Measurements from ENCODE around the gene SRGAP2B. TPM values are rescaled to one million over a fixed set of nuclear protein-coding genes. Genes with fewer than 3 reads are reported as not detected.
"Not testable (repeated sequence)": the region's sequence is repeated elsewhere in the genome, so short reads cannot be mapped to it uniquely, and the experiment has no call there.

The SRGAP2B gene
- total and polyA plus RNA-seq, 2 donors (not counting 3 experiments of a cell fraction or from before 2014, with no cell fraction given), result 13.4 to 75.2 TPM

GRCh38 chr1:144964186-144964585 is 130.9 kb downstream of the SRGAP2B start:
- H3K36me3 ChIP-seq (ENCODE audit: control insufficient read depth in 2 of 2, extremely low read depth in 1 of 2, insufficient read depth in 2 of 2, low read length in 2 of 2); H3K27ac ChIP-seq (ENCODE audit: insufficient read depth, low read depth, low read length); H2AFZ ChIP-seq (ENCODE audit: low read depth, low read length); H4K20me1 ChIP-seq (replicated peaks; ENCODE audit: control insufficient read depth, extremely low read depth, insufficient read depth, low read length); H3K4me1 ChIP-seq (ENCODE audit: control insufficient read depth, extremely low read depth, insufficient read depth, low read length); dilution Hi-C loops (cut with MboI; ENCODE audit: extremely low pct_ligation_motif_present, low sequenced_read_pairs); POLR2A ChIA-PET; BruUV-seq (replicated peaks); DNase-seq (ENCODE audit: low read depth, low spot score); H3K27me3 ChIP-seq (ENCODE audit: control insufficient read depth in 2 of 2, insufficient read depth in 2 of 2, low read length in 2 of 2); H3K9me1 ChIP-seq (replicated peaks; ENCODE audit: control insufficient read depth, extremely low read depth, insufficient read depth, low read length); H3K9ac ChIP-seq (replicated peaks; ENCODE audit: extremely low read depth, insufficient read depth, low read length); FAIRE-seq; CTCF ChIA-PET; H3K4me2 ChIP-seq (ENCODE audit: insufficient read depth, low read length); H3K4me3 ChIP-seq (replicated peaks in 1 of 3; ENCODE audit: insufficient read depth in 1 of 3, low read depth in 1 of 3, low read length in 3 of 3); H3K9me3 ChIP-seq (replicated peaks; ENCODE audit: control insufficient read depth, insufficient read depth, low read length); H3K79me2 ChIP-seq (ENCODE audit: control insufficient read depth, insufficient read depth, low read length); intact Hi-C loops (cut with micrococcal nuclease): not testable (repeated sequence)

- BruUV-seq (replicated peaks), result not testable (repeated sequence)
Measured at GRCh38 chr1:144963571-144963970, 131.6 kb downstream of the SRGAP2B start.

GRCh38 chr1:144961604-144962583 is 133.2 kb downstream of the SRGAP2B start:
- BruUV-seq (replicated peaks); CTCF ChIA-PET; H2AFZ ChIP-seq (ENCODE audit: low read depth, low read length); POLR2A ChIA-PET; H3K4me2 ChIP-seq (ENCODE audit: insufficient read depth, low read length); H3K4me3 ChIP-seq (replicated peaks in 1 of 3; ENCODE audit: insufficient read depth in 1 of 3, low read depth in 1 of 3, low read length in 3 of 3); H3K4me1 ChIP-seq (ENCODE audit: control insufficient read depth, extremely low read depth, insufficient read depth, low read length); H3K9me3 ChIP-seq (replicated peaks; ENCODE audit: control insufficient read depth, insufficient read depth, low read length); H3K27ac ChIP-seq (ENCODE audit: insufficient read depth, low read depth, low read length); H3K27me3 ChIP-seq (ENCODE audit: control insufficient read depth in 2 of 2, insufficient read depth in 2 of 2, low read length in 2 of 2); H3K9ac ChIP-seq (replicated peaks; ENCODE audit: extremely low read depth, insufficient read depth, low read length); H3K79me2 ChIP-seq (ENCODE audit: control insufficient read depth, insufficient read depth, low read length); dilution Hi-C loops (cut with MboI; ENCODE audit: extremely low pct_ligation_motif_present, low sequenced_read_pairs); DNase-seq (ENCODE audit: low read depth, low spot score); H3K9me1 ChIP-seq (replicated peaks; ENCODE audit: control insufficient read depth, extremely low read depth, insufficient read depth, low read length); H3K36me3 ChIP-seq (ENCODE audit: control insufficient read depth in 2 of 2, extremely low read depth in 1 of 2, insufficient read depth in 2 of 2, low read length in 2 of 2); H4K20me1 ChIP-seq (replicated peaks; ENCODE audit: control insufficient read depth, extremely low read depth, insufficient read depth, low read length); intact Hi-C loops (cut with micrococcal nuclease); FAIRE-seq: not testable (repeated sequence)

More at GRCh38 chr1:144963571-144963970, 131.6 kb downstream of the SRGAP2B start:
- H3K36me3 ChIP-seq (ENCODE audit: control insufficient read depth in 2 of 2, extremely low read depth in 1 of 2, insufficient read depth in 2 of 2, low read length in 2 of 2); CTCF ChIA-PET; H3K79me2 ChIP-seq (ENCODE audit: control insufficient read depth, insufficient read depth, low read length); FAIRE-seq; DNase-seq (ENCODE audit: low read depth, low spot score); H3K9ac ChIP-seq (replicated peaks; ENCODE audit: extremely low read depth, insufficient read depth, low read length); dilution Hi-C loops (cut with MboI; ENCODE audit: extremely low pct_ligation_motif_present, low sequenced_read_pairs); H3K4me2 ChIP-seq (ENCODE audit: insufficient read depth, low read length); intact Hi-C loops (cut with micrococcal nuclease); H3K27me3 ChIP-seq (ENCODE audit: control insufficient read depth in 2 of 2, insufficient read depth in 2 of 2, low read length in 2 of 2); POLR2A ChIA-PET; H3K27ac ChIP-seq (ENCODE audit: insufficient read depth, low read depth, low read length); H3K9me1 ChIP-seq (replicated peaks; ENCODE audit: control insufficient read depth, extremely low read depth, insufficient read depth, low read length); H3K4me3 ChIP-seq (replicated peaks in 1 of 3; ENCODE audit: insufficient read depth in 1 of 3, low read depth in 1 of 3, low read length in 3 of 3); H2AFZ ChIP-seq (ENCODE audit: low read depth, low read length); H3K9me3 ChIP-seq (replicated peaks; ENCODE audit: control insufficient read depth, insufficient read depth, low read length); H3K4me1 ChIP-seq (ENCODE audit: control insufficient read depth, extremely low read depth, insufficient read depth, low read length); H4K20me1 ChIP-seq (replicated peaks; ENCODE audit: control insufficient read depth, extremely low read depth, insufficient read depth, low read length): not testable (repeated sequence)

- CTCF ChIA-PET; dilution Hi-C loops (cut with MboI; ENCODE audit: extremely low pct_ligation_motif_present, low sequenced_read_pairs): not testable (repeated sequence)
Measured at GRCh38 chr1:144960929-144961488, 134.1 kb downstream of the SRGAP2B start.

More at GRCh38 chr1:144960929-144961488, 134.1 kb downstream of the SRGAP2B start:
- H3K9me1 ChIP-seq (replicated peaks; ENCODE audit: control insufficient read depth, extremely low read depth, insufficient read depth, low read length); H3K9me3 ChIP-seq (replicated peaks; ENCODE audit: control insufficient read depth, insufficient read depth, low read length); intact Hi-C loops (cut with micrococcal nuclease); H3K27me3 ChIP-seq (ENCODE audit: control insufficient read depth in 2 of 2, insufficient read depth in 2 of 2, low read length in 2 of 2); DNase-seq (ENCODE audit: low read depth, low spot score); POLR2A ChIA-PET; H3K79me2 ChIP-seq (ENCODE audit: control insufficient read depth, insufficient read depth, low read length); H2AFZ ChIP-seq (ENCODE audit: low read depth, low read length); H3K36me3 ChIP-seq (ENCODE audit: control insufficient read depth in 2 of 2, extremely low read depth in 1 of 2, insufficient read depth in 2 of 2, low read length in 2 of 2); FAIRE-seq; H3K4me3 ChIP-seq (replicated peaks in 1 of 3; ENCODE audit: insufficient read depth in 1 of 3, low read depth in 1 of 3, low read length in 3 of 3); BruUV-seq (replicated peaks); H3K4me1 ChIP-seq (ENCODE audit: control insufficient read depth, extremely low read depth, insufficient read depth, low read length); H3K9ac ChIP-seq (replicated peaks; ENCODE audit: extremely low read depth, insufficient read depth, low read length); H3K4me2 ChIP-seq (ENCODE audit: insufficient read depth, low read length); H4K20me1 ChIP-seq (replicated peaks; ENCODE audit: control insufficient read depth, extremely low read depth, insufficient read depth, low read length); H3K27ac ChIP-seq (ENCODE audit: insufficient read depth, low read depth, low read length): not testable (repeated sequence)

All from endothelial cell of umbilical vein (primary cell).